B cell (primary cell): Measurements from ENCODE around the gene EFCAB14. TPM values are rescaled to one million over a fixed set of nuclear protein-coding genes. Genes with fewer than 3 reads are reported as not detected.

Experiments used
- ATAC-seq: fragments of 200-7000 bp; cut with Tn5 transposase; one replicate; pipeline ENCODE4 v1.10.0; 2021; ENCODE audit warnings: low read depth, mild to moderate bottlenecking, moderate number of reproducible peaks, moderate library complexity
- CTCF ChIA-PET: fragments of 350-600 bp; sonication (Branson Sonifier 250); formaldehyde crosslinking; loops from one replicate; lab custom pipeline; 2021; ENCODE audit warnings: antibody characterized with exemption, inconsistent platforms; lab: Charles Lee
- POLR2A ChIA-PET: fragments of 350-600 bp; sonication (Branson Sonifier 250); formaldehyde crosslinking; loops from one replicate; lab custom pipeline; 2021; ENCODE audit warnings: antibody characterized with exemption; lab: Charles Lee
- DNase-seq: peaks from one replicate; pipeline ENCODE4 v3.0.0; 2013
- H2AFZ ChIP-seq: 2 replicates; pipeline ENCODE4 v1.6.1; 2012; ENCODE audit warnings: mild to moderate bottlenecking, low read depth, low read length; ENCODE audit not compliant: insufficient read depth, poor library complexity, severe bottlenecking
- H3K27ac ChIP-seq, 2 donors: 1 replicate in 1 of 2; 2 replicates in 1 of 2; pipeline ENCODE4 v1.5.1; 2012 to 2013; ENCODE audit warnings: low read length in 2 of 2, mild to moderate bottlenecking in 2 of 2, moderate library complexity in 1 of 2
- H3K27me3 ChIP-seq, 4 experiments: fragments of 200-600 bp in 1 of 4; sonication (generic) in 1 of 4; replicated peaks in 1 of 4; 1 replicate in 2 of 4; 2 replicates in 2 of 4; pipeline versions ENCODE4 v1.6.1 to v1.7.0; 2013 to 2016; ENCODE audit warnings: low read length in 3 of 4, mild to moderate bottlenecking in 2 of 4, mixed read lengths in 1 of 4, moderate library complexity in 1 of 4; ENCODE audit not compliant: insufficient read depth in 4 of 4, control insufficient read depth in 3 of 4; ENCODE audit errors: control extremely low read depth in 1 of 4
- H3K36me3 ChIP-seq, 2 experiments: replicated peaks in 1 of 2; 1 replicate in 1 of 2; 2 replicates in 1 of 2; pipeline versions ENCODE4 v1.6.1 to v1.7.1; 2013; ENCODE audit warnings: low read length in 1 of 2; ENCODE audit not compliant: insufficient read depth in 2 of 2, control insufficient read depth in 1 of 2; ENCODE audit errors: control extremely low read depth in 1 of 2, extremely low read depth in 1 of 2
- H3K4me1 ChIP-seq, 2 donors: fragments of 200-600 bp in 1 of 2; sonication (generic) in 1 of 2; 1 replicate in 1 of 2; 2 replicates in 1 of 2; pipeline versions ENCODE4 v1.5.1 to v1.6.1; 2013 to 2017; ENCODE audit warnings: low read length in 2 of 2; ENCODE audit not compliant: control insufficient read depth in 2 of 2, insufficient read depth in 2 of 2
- H3K4me2 ChIP-seq: replicated peaks from 2 replicates; pipeline ENCODE3; 2012; ENCODE audit warnings: mild to moderate bottlenecking, low read depth, low read length; ENCODE audit not compliant: poor library complexity, severe bottlenecking
- H3K4me3 ChIP-seq, 5 experiments: fragments of 200-600 bp in 1 of 5; sonication (generic) in 1 of 5; 1 replicate in 3 of 5; 2 replicates in 2 of 5; pipeline versions ENCODE4 v1.5.1 to v1.7.0; 2011 to 2016; ENCODE audit warnings: low read length in 4 of 5, mild to moderate bottlenecking in 4 of 5, low read depth in 2 of 5, control low read depth in 1 of 5, moderate library complexity in 1 of 5; ENCODE audit not compliant: insufficient read depth in 1 of 5; ENCODE audit errors: control extremely low read depth in 1 of 5, extremely low read depth in 1 of 5
- H3K79me2 ChIP-seq: fragments of 200-600 bp; sonication (generic); one replicate; pipeline ENCODE4 v1.6.0; 2016; ENCODE audit warnings: low read length; ENCODE audit not compliant: control insufficient read depth, insufficient read depth
- H3K9ac ChIP-seq: fragments of 200-600 bp; sonication (generic); 2 replicates; pipeline ENCODE4 v1.6.1; 2017; ENCODE audit warnings: mild to moderate bottlenecking, low read length, moderate library complexity
- H3K9me3 ChIP-seq, 3 donors: one replicate each; pipeline versions ENCODE4 v1.6.1 to v1.7.1; 2013; ENCODE audit warnings: low read length in 2 of 3; ENCODE audit not compliant: control insufficient read depth in 2 of 3, insufficient read depth in 1 of 3; ENCODE audit errors: control extremely low read depth in 1 of 3
- H4K20me1 ChIP-seq: 2 replicates; pipeline ENCODE4 v1.6.0; 2012; ENCODE audit warnings: mild to moderate bottlenecking, low read length; ENCODE audit not compliant: insufficient read depth, control insufficient read depth, poor library complexity, severe bottlenecking
- H3K27ac Mint-ChIP-seq: one replicate; pipeline ENCODE4 v1.8.0; 2021; ENCODE audit warnings: mixed read lengths
- H3K27me3 Mint-ChIP-seq: one replicate; pipeline ENCODE4 v1.8.0; 2021; ENCODE audit warnings: mixed read lengths
- H3K4me1 Mint-ChIP-seq: one replicate; pipeline ENCODE4 v1.8.0; 2021; ENCODE audit warnings: mixed read lengths
- H3K4me3 Mint-ChIP-seq: one replicate; pipeline ENCODE4 v1.8.0; 2021; ENCODE audit warnings: mixed read lengths
- H3K9me3 Mint-ChIP-seq: one replicate; pipeline ENCODE4 v1.8.0; 2022; ENCODE audit warnings: mixed read lengths; ENCODE audit not compliant: insufficient read depth
- CTCF ChIP-seq: fragments of 200-600 bp; IDR thresholded peaks from one replicate; pipeline ENCODE4 v1.8.0; 2022; ENCODE audit warnings: antibody characterized with exemption, mild to moderate bottlenecking
- EZH2 ChIP-seq: IDR thresholded peaks from 2 replicates; pipeline ENCODE4 v1.6.1; 2012; ENCODE audit warnings: borderline replicate concordance, low read depth, mild to moderate bottlenecking, moderate library complexity, low read length; ENCODE audit not compliant: insufficient read depth, poor library complexity, severe bottlenecking
- WGBS: methylation state at CpG from one replicate; pipeline ENCODE4 v1.1.5; 2013; ENCODE audit warnings: missing lambda C conversion rate; ENCODE audit not compliant: insufficient coverage; 5-methylcytosine and 5-hydroxymethylcytosine counted together
- intact Hi-C: fragments of 100-400 bp; cut with micrococcal nuclease; formaldehyde crosslinking; loops from one replicate; pipeline ENCODE4 v1.10.0; 2022
- polyA plus RNA-seq: library from polyadenylated mRNA; depleted of rRNA; stranded (reverse); fragments of >200 nt; gene quantifications from 2 replicates; pipeline ENCODE4 v1.2.3, GENCODE V29; 2012
- total RNA-seq, 2 donors: library from RNA; stranded (reverse); fragments of 120-200 nt in 1 of 2; gene quantifications; 1 replicate in 1 of 2; 2 replicates in 1 of 2; pipeline versions ENCODE4 v1.2.3 to v1.2.4, GENCODE V29; 2013 to 2022

Gene EFCAB14
- total and polyA plus RNA-seq, 2 donors (not counting 1 experiment from before 2014, with no cell fraction given) = 22.8 to 98.8 TPM

GRCh38 chr1:46686255-46686654 lies 32.7 kb downstream of the EFCAB14 start:
- Histone ChIP-seq H3K27me3 (no peaks in the 10 kb centered on the region), H3K4me2 (no peak overlapping the region), H3K4me3 (no peak overlapping the region), H3K79me2 (no peaks in the 10 kb centered on the region), H2AFZ (no peak overlapping the region), H3K4me1 (no peaks in the 10 kb centered on the region), H3K9me3 (no peaks in the 10 kb centered on the region), H3K36me3 (peaks cover 7 to 100% of the 10 kb centered on the region in 2 experiments), H3K9ac (no peak overlapping the region), H4K20me1 (peaks cover 5% of the 10 kb centered on the region), H3K27ac (no peak overlapping the region)
- no peak for ATAC-seq
- ChIA-PET CTCF (no interaction called here), POLR2A (no interaction called here)
- H3K27me3 Mint-ChIP-seq = no peaks in the 10 kb centered on the region
- no peak overlapping the region for H3K27ac Mint-ChIP-seq
- no peak for DNase-seq
- WGBS = no CpG with 5 or more reads among the region's 1 CpG
- intact Hi-C loops = no loop called here
- no peaks in the 10 kb centered on the region for H3K4me1 Mint-ChIP-seq
- no peak overlapping the region for H3K4me3 Mint-ChIP-seq
- no peaks in the 10 kb centered on the region for H3K9me3 Mint-ChIP-seq
- TF ChIP-seq EZH2 (no peak), CTCF (no peak)

GRCh38 chr1:46684670-46685069 lies 34.2 kb downstream of the EFCAB14 start:
- Mint-ChIP-seq H3K4me3 (no peak overlapping the region), H3K27ac (no peak overlapping the region), H3K4me1 (no peaks in the 10 kb centered on the region), H3K9me3 (no peaks in the 10 kb centered on the region), H3K27me3 (no peaks in the 10 kb centered on the region)
- Histone ChIP-seq H3K4me2 (no peak overlapping the region), H3K36me3 (peaks cover 9 to 96% of the 10 kb centered on the region in 2 experiments), H3K79me2 (no peaks in the 10 kb centered on the region), H2AFZ (no peak overlapping the region), H3K27ac (no peak overlapping the region), H4K20me1 (no peaks in the 10 kb centered on the region), H3K4me1 (no peaks in the 10 kb centered on the region), H3K4me3 (no peak overlapping the region), H3K9me3 (no peaks in the 10 kb centered on the region), H3K27me3 (no peaks in the 10 kb centered on the region), H3K9ac (no peak overlapping the region)
- DNase-seq (no peak), ATAC-seq (no peak)
- POLR2A ChIA-PET = no interaction called here
- intact Hi-C loops = no loop called here
- TF ChIP-seq CTCF (no peak), EZH2 (no peak)
- CTCF ChIA-PET = interaction anchor here (1.3 kb wide), 1 partner anchor 11 kb away, joined by 3 read pairs; no protein-coding TSS in a partner anchor
- WGBS = 100% methylated on average over 2 of the region's 2 CpGs
